ENCODE data around the gene CASP2.

The CASP2 gene

DNA sequence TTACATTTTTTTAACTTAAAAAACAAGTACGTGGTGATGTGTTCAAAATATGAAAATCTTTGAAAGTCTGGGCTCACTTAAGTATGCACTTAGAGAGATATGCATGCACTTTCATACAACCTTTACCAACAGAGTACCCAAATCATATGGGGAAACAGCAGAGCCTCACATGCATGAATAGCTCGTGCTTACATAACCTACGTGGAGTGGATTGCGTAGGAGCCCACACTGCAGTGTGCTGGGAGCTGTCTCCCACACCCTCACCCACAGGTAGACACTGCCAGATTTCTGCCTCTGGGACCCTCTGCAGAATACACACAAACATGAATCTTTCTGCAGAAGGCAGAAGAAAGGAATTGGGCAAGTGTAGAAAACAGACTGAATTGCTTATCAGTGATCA lies 28.3 kb downstream of the CASP2 start:
- no peaks in the 10 kb centered on the region for H3F3A ChIP-seq (ENCODE audit: low read depth)
- H3K9ac ChIP-seq (ENCODE audit: low read depth, low read length, poor library complexity, severe bottlenecking): no peak overlapping the region
- H3K9me2 ChIP-seq (replicated peaks; ENCODE audit: low read depth, low read length): no peaks in the 10 kb centered on the region
- H3K9me3 ChIP-seq (ENCODE audit: insufficient read depth, low read depth, low read length): no peaks in the 10 kb centered on the region
- no peaks in the 10 kb centered on the region for H3K36me3 ChIP-seq (ENCODE audit: insufficient read depth, low read length)
- TF ChIP-seq EZH2phosphoT487 (IDR thresholded peaks at IDR 0.05; ENCODE audit: borderline replicate concordance): no peak
- TF ChIP-seq, protein P1, sequence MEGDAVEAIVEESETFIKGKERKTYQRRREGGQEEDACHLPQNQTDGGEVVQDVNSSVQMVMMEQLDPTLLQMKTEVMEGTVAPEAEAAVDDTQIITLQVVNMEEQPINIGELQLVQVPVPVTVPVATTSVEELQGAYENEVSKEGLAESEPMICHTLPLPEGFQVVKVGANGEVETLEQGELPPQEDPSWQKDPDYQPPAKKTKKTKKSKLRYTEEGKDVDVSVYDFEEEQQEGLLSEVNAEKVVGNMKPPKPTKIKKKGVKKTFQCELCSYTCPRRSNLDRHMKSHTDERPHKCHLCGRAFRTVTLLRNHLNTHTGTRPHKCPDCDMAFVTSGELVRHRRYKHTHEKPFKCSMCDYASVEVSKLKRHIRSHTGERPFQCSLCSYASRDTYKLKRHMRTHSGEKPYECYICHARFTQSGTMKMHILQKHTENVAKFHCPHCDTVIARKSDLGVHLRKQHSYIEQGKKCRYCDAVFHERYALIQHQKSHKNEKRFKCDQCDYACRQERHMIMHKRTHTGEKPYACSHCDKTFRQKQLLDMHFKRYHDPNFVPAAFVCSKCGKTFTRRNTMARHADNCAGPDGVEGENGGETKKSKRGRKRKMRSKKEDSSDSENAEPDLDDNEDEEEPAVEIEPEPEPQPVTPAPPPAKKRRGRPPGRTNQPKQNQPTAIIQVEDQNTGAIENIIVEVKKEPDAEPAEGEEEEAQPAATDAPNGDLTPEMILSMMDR (conservative IDR thresholded peaks at IDR 0.05; ENCODE audit: low read length): no peak
- H3K27me3 ChIP-seq (ENCODE audit: insufficient read depth, low read length, poor library complexity, severe bottlenecking): no peaks in the 10 kb centered on the region
- no peak overlapping the region for H3K4me3 ChIP-seq (ENCODE audit: low read length, poor library complexity, severe bottlenecking)
- no peak overlapping the region for H3K4me2 ChIP-seq (ENCODE audit: low read depth, low read length, poor library complexity, severe bottlenecking)
- no peaks in the 10 kb centered on the region for H4K20me1 ChIP-seq (ENCODE audit: insufficient read depth, low read length, poor library complexity, severe bottlenecking)
- no peak overlapping the region for H2AFZ ChIP-seq (ENCODE audit: low read length)
- no peaks in the 10 kb centered on the region for H3K79me2 ChIP-seq (ENCODE audit: insufficient read depth, low read length)
- no peaks in the 10 kb centered on the region for H3K4me1 ChIP-seq (ENCODE audit: insufficient read depth, low read length, poor library complexity, severe bottlenecking)

DNA sequence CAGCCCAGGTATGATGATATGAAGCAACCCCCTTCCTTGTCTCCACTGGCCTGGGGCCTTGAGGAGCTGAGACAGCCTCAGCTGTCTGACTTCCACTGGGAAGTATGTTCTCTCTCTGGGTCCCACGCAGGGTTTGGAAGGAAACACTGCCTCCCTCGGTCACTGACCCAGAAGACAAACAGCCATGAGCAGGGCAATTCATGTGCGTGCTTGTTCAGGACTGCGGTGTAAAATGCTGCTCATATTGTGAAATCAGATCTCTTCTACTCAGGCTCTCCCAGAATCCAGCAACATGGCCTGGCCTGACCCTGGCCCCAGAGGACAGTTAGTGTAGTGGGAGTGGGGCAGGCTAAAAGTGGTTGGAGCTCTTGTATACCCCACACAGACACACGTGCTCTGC lies 30.5 kb downstream of the CASP2 start:
- Histone ChIP-seq H3K9ac (ENCODE audit: low read depth, low read length, poor library complexity, severe bottlenecking) (no peak overlapping the region), H3K4me1 (ENCODE audit: insufficient read depth, low read length, poor library complexity, severe bottlenecking) (no peaks in the 10 kb centered on the region), H2AFZ (ENCODE audit: low read length) (no peak overlapping the region), H3K4me2 (ENCODE audit: low read depth, low read length, poor library complexity, severe bottlenecking) (no peak overlapping the region), H3K9me3 (ENCODE audit: insufficient read depth, low read depth, low read length) (no peaks in the 10 kb centered on the region), H3K36me3 (ENCODE audit: insufficient read depth, low read length) (no peaks in the 10 kb centered on the region), H3F3A (ENCODE audit: low read depth) (no peaks in the 10 kb centered on the region), H3K9me2 (replicated peaks; ENCODE audit: low read depth, low read length) (no peaks in the 10 kb centered on the region), H3K79me2 (ENCODE audit: insufficient read depth, low read length) (no peaks in the 10 kb centered on the region), H3K27me3 (ENCODE audit: insufficient read depth, low read length, poor library complexity, severe bottlenecking) (no peaks in the 10 kb centered on the region), H3K4me3 (ENCODE audit: low read length, poor library complexity, severe bottlenecking) (no peak overlapping the region), H4K20me1 (ENCODE audit: insufficient read depth, low read length, poor library complexity, severe bottlenecking) (no peaks in the 10 kb centered on the region)
- no peak for TF ChIP-seq EZH2phosphoT487 (IDR thresholded peaks at IDR 0.05; ENCODE audit: borderline replicate concordance)
- TF ChIP-seq, protein P1 (conservative IDR thresholded peaks at IDR 0.05; ENCODE audit: low read length): no peak

DNA sequence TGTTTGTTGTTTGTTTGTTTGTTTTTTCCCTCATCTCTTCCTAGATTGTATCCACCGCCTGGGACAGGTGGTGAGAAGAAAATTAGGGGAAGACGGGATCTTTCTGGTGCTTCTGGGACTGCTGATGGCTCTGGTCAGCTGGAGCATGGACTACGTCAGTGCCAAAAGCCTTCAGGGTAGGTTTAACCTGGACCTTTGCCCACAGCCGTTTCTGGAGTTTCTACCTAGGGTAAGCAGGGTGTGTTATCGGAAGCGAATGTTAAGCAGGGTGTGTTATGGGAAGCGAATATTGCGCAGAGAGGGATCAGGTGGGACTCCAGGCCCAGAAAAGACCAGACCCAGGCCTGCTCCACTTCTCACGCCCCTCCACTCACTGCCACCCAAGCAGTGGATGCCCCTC lies 32.5 kb downstream of the CASP2 start:
- no peaks in the 10 kb centered on the region for H3K36me3 ChIP-seq (ENCODE audit: insufficient read depth, low read length)
- H3K4me3 ChIP-seq (ENCODE audit: low read length, poor library complexity, severe bottlenecking): no peak overlapping the region
- TF ChIP-seq, protein P1 (conservative IDR thresholded peaks at IDR 0.05; ENCODE audit: low read length): no peak
- TF ChIP-seq EZH2phosphoT487 (IDR thresholded peaks at IDR 0.05; ENCODE audit: borderline replicate concordance): no peak
- no peak overlapping the region for H3K4me2 ChIP-seq (ENCODE audit: low read depth, low read length, poor library complexity, severe bottlenecking)
- H3K9me3 ChIP-seq (ENCODE audit: insufficient read depth, low read depth, low read length): no peaks in the 10 kb centered on the region
- H3K4me1 ChIP-seq (ENCODE audit: insufficient read depth, low read length, poor library complexity, severe bottlenecking): no peaks in the 10 kb centered on the region
- H3F3A ChIP-seq (ENCODE audit: low read depth): no peaks in the 10 kb centered on the region
- no peak overlapping the region for H2AFZ ChIP-seq (ENCODE audit: low read length)
- H4K20me1 ChIP-seq (ENCODE audit: insufficient read depth, low read length, poor library complexity, severe bottlenecking): no peaks in the 10 kb centered on the region
- no peak overlapping the region for H3K9ac ChIP-seq (ENCODE audit: low read depth, low read length, poor library complexity, severe bottlenecking)
- no peaks in the 10 kb centered on the region for H3K79me2 ChIP-seq (ENCODE audit: insufficient read depth, low read length)
- H3K27me3 ChIP-seq (ENCODE audit: insufficient read depth, low read length, poor library complexity, severe bottlenecking): no peaks in the 10 kb centered on the region
- H3K9me2 ChIP-seq (replicated peaks; ENCODE audit: low read depth, low read length): no peaks in the 10 kb centered on the region
